Measurements from ENCODE around the gene NR2F6. TPM values are rescaled to one million over a fixed set of nuclear protein-coding genes. Genes with fewer than 3 reads are reported as not detected.
A peak's percentile ranks its signal among the peaks of the same experiment; 100 is the strongest.

The NR2F6 gene
- total and polyA plus RNA-seq, 2 experiments from 2014 or later = 64.0 to 209 TPM

- TF ChIP-seq CREB1 (CRISPR knock-in tag; IDR thresholded peaks at IDR 0.05; ENCODE audit: low read depth) = no peak
- TF ChIP-seq STAT1 (IDR thresholded peaks at IDR 0.05; ENCODE audit: unreplicated experiment) = no peak
- peak; percentile 96 for TF ChIP-seq POLR2AphosphoS5 (IDR thresholded peaks at IDR 0.05; ENCODE audit: low read depth)
- TF ChIP-seq EZH2 (IDR thresholded peaks at IDR 0.05; ENCODE audit: low read depth, unreplicated experiment) = no peak
- no peak for TF ChIP-seq EZH2phosphoT487 (IDR thresholded peaks at IDR 0.05; ENCODE audit: unreplicated experiment)
- peak; percentile 85 for DNase-seq (ENCODE audit: low spot score)
- Mint-ChIP-seq H3K4me1 (peaks cover 18% of the 10 kb centered on the region), H3K9me3 (no peaks in the 10 kb centered on the region), H3K27me3 (ENCODE audit: insufficient read depth, low read depth, poor library complexity) (peaks cover 16% of the 10 kb centered on the region), H3K4me3 (peak overlapping the region; percentile 85), H3K27ac (0 out of 2 replicates have a peak overlapping the region, but pooled peaks have one; percentile 40), H3K36me3 (ENCODE audit: low read depth) (peaks cover 56% of the 10 kb centered on the region)
- H3K4me2 ChIP-seq = peak overlapping the region; percentile 94
- ATAC-seq = peak; percentile 80
- H3K9me2 ChIP-seq (ENCODE audit: insufficient read depth) = no peaks in the 10 kb centered on the region
- peaks cover 42% of the 10 kb centered on the region for H3F3A ChIP-seq (replicated peaks; ENCODE audit: low read depth)
- H3K4me1 ChIP-seq (ENCODE audit: insufficient read depth) = peaks cover 12% of the 10 kb centered on the region
- H3K27ac ChIP-seq (ENCODE audit: low read depth) = peak overlapping the region; percentile 83
- peaks cover 28% of the 10 kb centered on the region for H4K20me1 ChIP-seq (replicated peaks; ENCODE audit: insufficient read depth)
- peak overlapping the region; percentile 93 for H3K4me3 ChIP-seq
- no peaks in the 10 kb centered on the region for H3K27me3 ChIP-seq (ENCODE audit: insufficient read depth)
- H2AFZ ChIP-seq = no peak overlapping the region
- peaks cover 6% of the 10 kb centered on the region; the same call in 1 of the 2 replicates for H3K36me3 ChIP-seq (ENCODE audit: insufficient read depth)
- peaks cover 58% of the 10 kb centered on the region for H3K79me2 ChIP-seq (replicated peaks; ENCODE audit: insufficient read depth)
Observed at GRCh38 chr19:17234911-17235299, 10.8 kb downstream of the NR2F6 start.

- H3K4me3 Mint-ChIP-seq = no peak overlapping the region
- H4K20me1 ChIP-seq (replicated peaks; ENCODE audit: insufficient read depth) = peaks cover 26% of the 10 kb centered on the region
- H3K36me3 ChIP-seq (ENCODE audit: insufficient read depth) = peaks cover 6% of the 10 kb centered on the region; the same call in 1 of the 2 replicates
- H3K4me1 Mint-ChIP-seq = peaks cover 27% of the 10 kb centered on the region
- no peak overlapping the region for H3K27ac ChIP-seq (ENCODE audit: low read depth)
- H3K79me2 ChIP-seq (replicated peaks; ENCODE audit: insufficient read depth) = peaks cover 41% of the 10 kb centered on the region
- H3K9me3 Mint-ChIP-seq = no peaks in the 10 kb centered on the region
- H2AFZ ChIP-seq = no peak overlapping the region
- no peak overlapping the region for H3K4me3 ChIP-seq
- no peak overlapping the region for H3K27ac Mint-ChIP-seq
- peaks cover 50% of the 10 kb centered on the region for H3K36me3 Mint-ChIP-seq (ENCODE audit: low read depth)
- peaks cover 10% of the 10 kb centered on the region for H3K27me3 Mint-ChIP-seq (ENCODE audit: insufficient read depth, low read depth, poor library complexity)
- peaks cover 34% of the 10 kb centered on the region; the same call in 1 of the 2 replicates for H3F3A ChIP-seq (replicated peaks; ENCODE audit: low read depth)
- DNase-seq (ENCODE audit: low spot score) (no peak), ATAC-seq (no peak)
- no peaks in the 10 kb centered on the region for H3K27me3 ChIP-seq (ENCODE audit: insufficient read depth)
- H3K4me1 ChIP-seq (ENCODE audit: insufficient read depth) = peaks cover 12% of the 10 kb centered on the region
- H3K4me2 ChIP-seq = no peak overlapping the region
- TF ChIP-seq EZH2phosphoT487 (IDR thresholded peaks at IDR 0.05; ENCODE audit: unreplicated experiment) (no peak), ZNF114 (CRISPR knock-in tag; IDR thresholded peaks at IDR 0.05) (no peak), ZNF331 (CRISPR knock-in tag; IDR thresholded peaks at IDR 0.05; ENCODE audit: low read depth) (no peak), EZH2 (IDR thresholded peaks at IDR 0.05; ENCODE audit: low read depth, unreplicated experiment) (no peak), CTCF (conservative IDR thresholded peaks at IDR 0.05; ENCODE audit: low read depth in 2 of 2) (no peak), STAT1 (IDR thresholded peaks at IDR 0.05; ENCODE audit: unreplicated experiment) (no peak), POLR2AphosphoS5 (IDR thresholded peaks at IDR 0.05; ENCODE audit: low read depth) (no peak)
- TF ChIP-seq, protein P1, sequence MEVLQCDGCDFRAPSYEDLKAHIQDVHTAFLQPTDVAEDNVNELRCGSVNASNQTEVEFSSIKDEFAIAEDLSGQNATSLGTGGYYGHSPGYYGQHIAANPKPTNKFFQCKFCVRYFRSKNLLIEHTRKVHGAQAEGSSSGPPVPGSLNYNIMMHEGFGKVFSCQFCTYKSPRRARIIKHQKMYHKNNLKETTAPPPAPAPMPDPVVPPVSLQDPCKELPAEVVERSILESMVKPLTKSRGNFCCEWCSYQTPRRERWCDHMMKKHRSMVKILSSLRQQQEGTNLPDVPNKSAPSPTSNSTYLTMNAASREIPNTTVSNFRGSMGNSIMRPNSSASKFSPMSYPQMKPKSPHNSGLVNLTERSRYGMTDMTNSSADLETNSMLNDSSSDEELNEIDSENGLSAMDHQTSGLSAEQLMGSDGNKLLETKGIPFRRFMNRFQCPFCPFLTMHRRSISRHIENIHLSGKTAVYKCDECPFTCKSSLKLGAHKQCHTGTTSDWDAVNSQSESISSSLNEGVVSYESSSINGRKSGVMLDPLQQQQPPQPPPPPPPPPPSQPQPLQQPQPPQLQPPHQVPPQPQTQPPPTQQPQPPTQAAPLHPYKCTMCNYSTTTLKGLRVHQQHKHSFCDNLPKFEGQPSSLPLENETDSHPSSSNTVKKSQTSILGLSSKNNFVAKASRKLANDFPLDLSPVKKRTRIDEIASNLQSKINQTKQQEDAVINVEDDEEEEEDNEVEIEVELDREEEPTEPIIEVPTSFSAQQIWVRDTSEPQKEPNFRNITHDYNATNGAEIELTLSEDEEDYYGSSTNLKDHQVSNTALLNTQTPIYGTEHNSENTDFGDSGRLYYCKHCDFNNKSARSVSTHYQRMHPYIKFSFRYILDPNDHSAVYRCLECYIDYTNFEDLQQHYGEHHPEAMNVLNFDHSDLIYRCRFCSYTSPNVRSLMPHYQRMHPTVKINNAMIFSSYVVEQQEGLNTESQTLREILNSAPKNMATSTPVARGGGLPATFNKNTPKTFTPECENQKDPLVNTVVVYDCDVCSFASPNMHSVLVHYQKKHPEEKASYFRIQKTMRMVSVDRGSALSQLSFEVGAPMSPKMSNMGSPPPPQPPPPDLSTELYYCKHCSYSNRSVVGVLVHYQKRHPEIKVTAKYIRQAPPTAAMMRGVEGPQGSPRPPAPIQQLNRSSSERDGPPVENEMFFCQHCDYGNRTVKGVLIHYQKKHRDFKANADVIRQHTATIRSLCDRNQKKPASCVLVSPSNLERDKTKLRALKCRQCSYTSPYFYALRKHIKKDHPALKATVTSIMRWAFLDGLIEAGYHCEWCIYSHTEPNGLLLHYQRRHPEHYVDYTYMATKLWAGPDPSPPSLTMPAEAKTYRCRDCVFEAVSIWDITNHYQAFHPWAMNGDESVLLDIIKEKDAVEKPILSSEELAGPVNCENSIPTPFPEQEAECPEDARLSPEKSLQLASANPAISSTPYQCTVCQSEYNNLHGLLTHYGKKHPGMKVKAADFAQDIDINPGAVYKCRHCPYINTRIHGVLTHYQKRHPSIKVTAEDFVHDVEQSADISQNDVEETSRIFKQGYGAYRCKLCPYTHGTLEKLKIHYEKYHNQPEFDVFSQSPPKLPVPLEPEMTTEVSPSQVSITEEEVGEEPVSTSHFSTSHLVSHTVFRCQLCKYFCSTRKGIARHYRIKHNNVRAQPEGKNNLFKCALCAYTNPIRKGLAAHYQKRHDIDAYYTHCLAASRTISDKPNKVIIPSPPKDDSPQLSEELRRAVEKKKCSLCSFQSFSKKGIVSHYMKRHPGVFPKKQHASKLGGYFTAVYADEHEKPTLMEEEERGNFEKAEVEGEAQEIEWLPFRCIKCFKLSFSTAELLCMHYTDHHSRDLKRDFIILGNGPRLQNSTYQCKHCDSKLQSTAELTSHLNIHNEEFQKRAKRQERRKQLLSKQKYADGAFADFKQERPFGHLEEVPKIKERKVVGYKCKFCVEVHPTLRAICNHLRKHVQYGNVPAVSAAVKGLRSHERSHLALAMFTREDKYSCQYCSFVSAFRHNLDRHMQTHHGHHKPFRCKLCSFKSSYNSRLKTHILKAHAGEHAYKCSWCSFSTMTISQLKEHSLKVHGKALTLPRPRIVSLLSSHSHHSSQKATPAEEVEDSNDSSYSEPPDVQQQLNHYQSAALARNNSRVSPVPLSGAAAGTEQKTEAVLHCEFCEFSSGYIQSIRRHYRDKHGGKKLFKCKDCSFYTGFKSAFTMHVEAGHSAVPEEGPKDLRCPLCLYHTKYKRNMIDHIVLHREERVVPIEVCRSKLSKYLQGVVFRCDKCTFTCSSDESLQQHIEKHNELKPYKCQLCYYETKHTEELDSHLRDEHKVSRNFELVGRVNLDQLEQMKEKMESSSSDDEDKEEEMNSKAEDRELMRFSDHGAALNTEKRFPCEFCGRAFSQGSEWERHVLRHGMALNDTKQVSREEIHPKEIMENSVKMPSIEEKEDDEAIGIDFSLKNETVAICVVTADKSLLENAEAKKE (CRISPR knock-in tag; IDR thresholded peaks at IDR 0.05) = no peak
- TF ChIP-seq, protein P2, sequence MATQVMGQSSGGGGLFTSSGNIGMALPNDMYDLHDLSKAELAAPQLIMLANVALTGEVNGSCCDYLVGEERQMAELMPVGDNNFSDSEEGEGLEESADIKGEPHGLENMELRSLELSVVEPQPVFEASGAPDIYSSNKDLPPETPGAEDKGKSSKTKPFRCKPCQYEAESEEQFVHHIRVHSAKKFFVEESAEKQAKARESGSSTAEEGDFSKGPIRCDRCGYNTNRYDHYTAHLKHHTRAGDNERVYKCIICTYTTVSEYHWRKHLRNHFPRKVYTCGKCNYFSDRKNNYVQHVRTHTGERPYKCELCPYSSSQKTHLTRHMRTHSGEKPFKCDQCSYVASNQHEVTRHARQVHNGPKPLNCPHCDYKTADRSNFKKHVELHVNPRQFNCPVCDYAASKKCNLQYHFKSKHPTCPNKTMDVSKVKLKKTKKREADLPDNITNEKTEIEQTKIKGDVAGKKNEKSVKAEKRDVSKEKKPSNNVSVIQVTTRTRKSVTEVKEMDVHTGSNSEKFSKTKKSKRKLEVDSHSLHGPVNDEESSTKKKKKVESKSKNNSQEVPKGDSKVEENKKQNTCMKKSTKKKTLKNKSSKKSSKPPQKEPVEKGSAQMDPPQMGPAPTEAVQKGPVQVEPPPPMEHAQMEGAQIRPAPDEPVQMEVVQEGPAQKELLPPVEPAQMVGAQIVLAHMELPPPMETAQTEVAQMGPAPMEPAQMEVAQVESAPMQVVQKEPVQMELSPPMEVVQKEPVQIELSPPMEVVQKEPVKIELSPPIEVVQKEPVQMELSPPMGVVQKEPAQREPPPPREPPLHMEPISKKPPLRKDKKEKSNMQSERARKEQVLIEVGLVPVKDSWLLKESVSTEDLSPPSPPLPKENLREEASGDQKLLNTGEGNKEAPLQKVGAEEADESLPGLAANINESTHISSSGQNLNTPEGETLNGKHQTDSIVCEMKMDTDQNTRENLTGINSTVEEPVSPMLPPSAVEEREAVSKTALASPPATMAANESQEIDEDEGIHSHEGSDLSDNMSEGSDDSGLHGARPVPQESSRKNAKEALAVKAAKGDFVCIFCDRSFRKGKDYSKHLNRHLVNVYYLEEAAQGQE (IDR thresholded peaks at IDR 0.05; ENCODE audit: unreplicated experiment) = no peak
- H3K9me2 ChIP-seq (ENCODE audit: insufficient read depth) = no peaks in the 10 kb centered on the region
Observed at GRCh38 chr19:17232258-17232657, 13.5 kb downstream of the NR2F6 start.

Data from GM23338 (cell line).